GM19438 (cell line): ENCODE data around the gene LOXL4.

Source experiments
- ATAC-seq: cut with Tn5 transposase; IDR thresholded peaks from one replicate; pipeline ENCODE4 v1.9.1; 2021; ENCODE audit warnings: low read depth; ENCODE audit not compliant: unreplicated experiment

LOXL4 gene

GRCh38 chr10:98265403-98266378, 2.3 kb downstream of the LOXL4 start:
- ATAC-seq: no peak

- ATAC-seq: no peak
Measured at GRCh38 chr10:98264378-98265065, 3.5 kb downstream of the LOXL4 start.

- no peak for ATAC-seq
Measured at GRCh38 chr10:98263088-98263487, 4.9 kb downstream of the LOXL4 start.

GRCh38 chr10:98262571-98262970, 5.4 kb downstream of the LOXL4 start:
- ATAC-seq: no peak

GRCh38 chr10:98261436-98262277, 6.3 kb downstream of the LOXL4 start:
- no peak for ATAC-seq

GRCh38 chr10:98260752-98261151, 7.2 kb downstream of the LOXL4 start:
- no peak for ATAC-seq

GRCh38 chr10:98260350-98260749, 7.6 kb downstream of the LOXL4 start:
- ATAC-seq: no peak

GRCh38 chr10:98259606-98260315, 8.2 kb downstream of the LOXL4 start:
- no peak for ATAC-seq

- no peak for ATAC-seq
Measured at GRCh38 chr10:98258683-98259454, 9.1 kb downstream of the LOXL4 start.

- no peak for ATAC-seq
Measured at GRCh38 chr10:98257961-98258360, 10.0 kb downstream of the LOXL4 start.

- no peak for ATAC-seq
Measured at GRCh38 chr10:98257198-98257597, 10.8 kb downstream of the LOXL4 start.

- no peak for ATAC-seq
Measured at GRCh38 chr10:98256692-98257091, 11.3 kb downstream of the LOXL4 start.

GRCh38 chr10:98255146-98255877, 12.7 kb downstream of the LOXL4 start:
- no peak for ATAC-seq

GRCh38 chr10:98254234-98254974, 13.6 kb downstream of the LOXL4 start:
- no peak for ATAC-seq

GRCh38 chr10:98253499-98253898, 14.5 kb downstream of the LOXL4 start:
- ATAC-seq: no peak

GRCh38 chr10:98252464-98252863, 15.5 kb downstream of the LOXL4 start:
- no peak for ATAC-seq

- ATAC-seq: no peak
Measured at GRCh38 chr10:98251399-98251798, 16.6 kb downstream of the LOXL4 start.

GRCh38 chr10:98249134-98249533, 18.9 kb downstream of the LOXL4 start:
- ATAC-seq: no peak
